Osteocyte (in vitro differentiated cells): ENCODE data around the gene TAOK2. TPM values are rescaled to one million over a fixed set of nuclear protein-coding genes. Genes with fewer than 3 reads are reported as not detected.

Experiments
- DNase-seq: peaks from one replicate; pipeline ENCODE4 v3.0.0; 2021; ENCODE audit warnings: mixed read lengths; ENCODE audit not compliant: unreplicated experiment; ENCODE audit errors: extremely low spot score
- H3K27ac Mint-ChIP-seq: one replicate; pipeline ENCODE4 v1.8.0; 2021; ENCODE audit warnings: mild to moderate bottlenecking, mixed read lengths; ENCODE audit not compliant: unreplicated experiment
- H3K27me3 Mint-ChIP-seq: one replicate; pipeline ENCODE4 v1.8.0; 2021; ENCODE audit warnings: mixed read lengths; ENCODE audit not compliant: unreplicated experiment
- H3K36me3 Mint-ChIP-seq: one replicate; pipeline ENCODE4 v1.8.0; 2021; ENCODE audit warnings: mixed read lengths; ENCODE audit not compliant: unreplicated experiment
- H3K4me1 Mint-ChIP-seq: one replicate; pipeline ENCODE4 v1.8.0; 2021; ENCODE audit warnings: mixed read lengths; ENCODE audit not compliant: unreplicated experiment
- H3K4me3 Mint-ChIP-seq: one replicate; pipeline ENCODE4 v1.8.0; 2021; ENCODE audit warnings: mild to moderate bottlenecking, moderate library complexity, mixed read lengths; ENCODE audit not compliant: unreplicated experiment
- H3K9me3 Mint-ChIP-seq: one replicate; pipeline ENCODE4 v1.8.0; 2021; ENCODE audit warnings: mixed read lengths; ENCODE audit not compliant: unreplicated experiment
- CTCF ChIP-seq: fragments of 200-600 bp; sonication (generic); IDR thresholded peaks from 2 replicates; pipeline ENCODE4 v1.5.0; 2021; ENCODE audit warnings: antibody characterized with exemption, mild to moderate bottlenecking, moderate library complexity
- total RNA-seq: library from RNA; stranded (reverse); gene quantifications from 2 replicates; pipeline ENCODE4 v1.2.1, GENCODE V29; 2021

TAOK2 gene
- total RNA-seq, 1 donor from 2014 or later: 48.8 TPM

GRCh38 chr16:29990034-29990433 lies 16.4 kb downstream of the TAOK2 start:
- Mint-ChIP-seq H3K9me3 (no peaks in the 10 kb centered on the region), H3K27ac (no peak overlapping the region), H3K27me3 (no peaks in the 10 kb centered on the region), H3K36me3 (peaks cover 26% of the 10 kb centered on the region), H3K4me1 (peaks cover 10% of the 10 kb centered on the region), H3K4me3 (no peak overlapping the region)
- DNase-seq: no peak
- TF ChIP-seq CTCF: no peak

- no peak for TF ChIP-seq CTCF
- Mint-ChIP-seq H3K36me3 (peaks cover 20% of the 10 kb centered on the region), H3K27ac (no peak overlapping the region), H3K9me3 (no peaks in the 10 kb centered on the region), H3K4me1 (peaks cover 13% of the 10 kb centered on the region), H3K27me3 (no peaks in the 10 kb centered on the region), H3K4me3 (no peak overlapping the region)
- DNase-seq: no peak
Measured at GRCh38 chr16:29990883-29991570, 17.4 kb downstream of the TAOK2 start.

- Mint-ChIP-seq H3K27me3 (no peaks in the 10 kb centered on the region), H3K36me3 (peaks cover 17% of the 10 kb centered on the region), H3K4me1 (peaks cover 17% of the 10 kb centered on the region), H3K9me3 (no peaks in the 10 kb centered on the region), H3K4me3 (no peak overlapping the region), H3K27ac (no peak overlapping the region)
- DNase-seq: no peak
- no peak for TF ChIP-seq CTCF
Measured at GRCh38 chr16:29991571-29991904, 17.9 kb downstream of the TAOK2 start.

- H3K36me3 Mint-ChIP-seq: peaks cover 17% of the 10 kb centered on the region
- no peak for DNase-seq
- H3K27me3 Mint-ChIP-seq: no peaks in the 10 kb centered on the region
- H3K4me3 Mint-ChIP-seq: no peak overlapping the region
- TF ChIP-seq CTCF: no peak
- no peaks in the 10 kb centered on the region for H3K9me3 Mint-ChIP-seq
- peaks cover 22% of the 10 kb centered on the region for H3K4me1 Mint-ChIP-seq
- H3K27ac Mint-ChIP-seq: peak overlapping the region; percentile 7
Measured at GRCh38 chr16:29992344-29992967, 18.8 kb downstream of the TAOK2 start.

GRCh38 chr16:29993191-29993902 lies 19.7 kb downstream of the TAOK2 start:
- H3K4me3 Mint-ChIP-seq: peak overlapping the region; percentile 99
- H3K4me1 Mint-ChIP-seq: peaks cover 23% of the 10 kb centered on the region
- H3K36me3 Mint-ChIP-seq: peaks cover 13% of the 10 kb centered on the region
- no peaks in the 10 kb centered on the region for H3K27me3 Mint-ChIP-seq
- H3K27ac Mint-ChIP-seq: no peak overlapping the region
- DNase-seq: no peak
- no peak for TF ChIP-seq CTCF
- no peaks in the 10 kb centered on the region for H3K9me3 Mint-ChIP-seq
